DOHH2 (cell line): Measurements from ENCODE around the gene COLEC12.

Source experiments
- EZH2phosphoT487 ChIP-seq: fragments of 200-600 bp; sonication (generic); IDR thresholded peaks from 2 replicates; pipeline ENCODE4 v1.6.1; 2017; ENCODE audit warnings: borderline replicate concordance, mild to moderate bottlenecking, antibody characterized with exemption, low read length, moderate library complexity, mixed read lengths
- TF ChIP-seq, protein P1 (sequence below): fragments of 200-600 bp; sonication (generic); IDR thresholded peaks from one replicate; pipeline ENCODE4 v1.5.1; 2014; ENCODE audit warnings: antibody characterized with exemption, mild to moderate bottlenecking, low read depth, low read length; ENCODE audit not compliant: poor library complexity, severe bottlenecking

DNA sequence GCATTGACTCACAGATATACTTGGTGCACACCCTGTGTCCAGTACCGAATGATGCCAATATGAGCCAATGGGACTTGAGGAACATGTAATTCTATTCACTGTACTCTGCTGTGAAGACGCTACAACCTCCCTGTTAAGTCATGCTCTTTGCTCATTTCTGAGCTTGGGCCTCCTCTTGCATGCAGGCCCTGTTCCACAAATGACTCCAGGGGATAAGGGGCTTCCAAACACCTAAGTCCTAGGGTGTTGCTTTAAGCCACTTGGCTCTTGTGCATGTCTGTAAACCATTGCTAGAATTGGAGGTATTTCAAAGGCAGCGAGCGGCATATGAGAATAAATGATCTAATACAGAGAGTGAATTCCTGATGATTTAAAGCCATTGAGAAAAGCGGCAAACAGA lies 126.7 kb downstream of the COLEC12 start:
- no peak for TF ChIP-seq EZH2phosphoT487
- TF ChIP-seq, protein P1, sequence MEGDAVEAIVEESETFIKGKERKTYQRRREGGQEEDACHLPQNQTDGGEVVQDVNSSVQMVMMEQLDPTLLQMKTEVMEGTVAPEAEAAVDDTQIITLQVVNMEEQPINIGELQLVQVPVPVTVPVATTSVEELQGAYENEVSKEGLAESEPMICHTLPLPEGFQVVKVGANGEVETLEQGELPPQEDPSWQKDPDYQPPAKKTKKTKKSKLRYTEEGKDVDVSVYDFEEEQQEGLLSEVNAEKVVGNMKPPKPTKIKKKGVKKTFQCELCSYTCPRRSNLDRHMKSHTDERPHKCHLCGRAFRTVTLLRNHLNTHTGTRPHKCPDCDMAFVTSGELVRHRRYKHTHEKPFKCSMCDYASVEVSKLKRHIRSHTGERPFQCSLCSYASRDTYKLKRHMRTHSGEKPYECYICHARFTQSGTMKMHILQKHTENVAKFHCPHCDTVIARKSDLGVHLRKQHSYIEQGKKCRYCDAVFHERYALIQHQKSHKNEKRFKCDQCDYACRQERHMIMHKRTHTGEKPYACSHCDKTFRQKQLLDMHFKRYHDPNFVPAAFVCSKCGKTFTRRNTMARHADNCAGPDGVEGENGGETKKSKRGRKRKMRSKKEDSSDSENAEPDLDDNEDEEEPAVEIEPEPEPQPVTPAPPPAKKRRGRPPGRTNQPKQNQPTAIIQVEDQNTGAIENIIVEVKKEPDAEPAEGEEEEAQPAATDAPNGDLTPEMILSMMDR, result no peak
